ENCODE data around the gene BIN1. TPM values are rescaled to one million over a fixed set of nuclear protein-coding genes. Genes with fewer than 3 reads are reported as not detected.

Gene BIN1
- total and polyA plus RNA-seq, 2 of the 4 experiments (the other 2 are of a cell fraction), result 18.1 to 25.7 TPM

GRCh38 chr2:127074358-127074757 lies 32.6 kb downstream of the BIN1 start:
- no peaks in the 10 kb centered on the region for H3K27me3 ChIP-seq (ENCODE audit: control insufficient read depth, insufficient read depth, low read length)
- H3K23ac ChIP-seq (ENCODE audit: low read depth, low read length), result no peak overlapping the region
- H3K9ac ChIP-seq (ENCODE audit: low read depth, low read length), result no peak overlapping the region
- peaks cover 5% of the 10 kb centered on the region; the same call in 1 of the 2 replicates for H3K4me1 ChIP-seq (ENCODE audit: control insufficient read depth, insufficient read depth, low read length)
- TF ChIP-seq MXI1 (IDR thresholded peaks at IDR 0.05; ENCODE audit: borderline replicate concordance, low read depth, low read length), result no peak
- no peak for TF ChIP-seq USF2 (IDR thresholded peaks at IDR 0.05; ENCODE audit: low read depth, low read length)
- TF ChIP-seq CHD1 (IDR thresholded peaks at IDR 0.05; ENCODE audit: low read depth, low read length), result no peak
- TF ChIP-seq CTCF (conservative IDR thresholded peaks at IDR 0.05; ENCODE audit: low read depth, low read length), result no peak
- TF ChIP-seq POLR2A (IDR thresholded peaks at IDR 0.05; ENCODE audit: low read depth, low read length), result no peak
- TF ChIP-seq RCOR1 (IDR thresholded peaks at IDR 0.05; ENCODE audit: insufficient replicate concordance, low read length), result no peak
- no peak for TF ChIP-seq ELK1 (IDR thresholded peaks at IDR 0.05; ENCODE audit: borderline replicate concordance, low read depth, low read length)
- TF ChIP-seq MAZ (IDR thresholded peaks at IDR 0.05; ENCODE audit: borderline replicate concordance, low read depth, low read length), result no peak
- no peak for TF ChIP-seq FOS (IDR thresholded peaks at IDR 0.05; ENCODE audit: low read depth, low read length)
- TF ChIP-seq RAD21 (IDR thresholded peaks at IDR 0.05; ENCODE audit: low read length), result no peak
- no peak for TF ChIP-seq SMC3 (IDR thresholded peaks at IDR 0.05; ENCODE audit: low read depth, low read length)
- TF ChIP-seq RFX5 (IDR thresholded peaks at IDR 0.05; ENCODE audit: low read depth, low read length), result no peak
- TF ChIP-seq CEBPB (IDR thresholded peaks at IDR 0.05; ENCODE audit: low read depth, low read length), result no peak
- TF ChIP-seq MAFK (IDR thresholded peaks at IDR 0.05; ENCODE audit: low read depth, low read length), result no peak
- no peak for TF ChIP-seq NFE2L2 (IDR thresholded peaks at IDR 0.05; ENCODE audit: low read depth, low read length)
- no peak for TF ChIP-seq BHLHE40 (IDR thresholded peaks at IDR 0.05; ENCODE audit: low read depth, low read length)
- in situ Hi-C loops (cut with MboI; ENCODE audit: low sequenced_read_pairs), result loop anchor here (5.0 kb wide), 1 partner anchor 78 kb away; no protein-coding TSS in a partner anchor
- H2BK20ac ChIP-seq (ENCODE audit: low read depth, low read length), result no peak overlapping the region
- H3K14ac ChIP-seq (replicated peaks; ENCODE audit: low read depth, low read length), result no peak overlapping the region
- no peak for DNase-seq
- ChIA-PET POLR2A (ENCODE audit: unreplicated experiment) (no interaction called here), CTCF (no interaction called here)
- H2AK9ac ChIP-seq (replicated peaks; ENCODE audit: low read depth, low read length, poor library complexity), result no peak overlapping the region
- H2BK15ac ChIP-seq (ENCODE audit: low read depth, low read length), result no peak overlapping the region
- WGBS, 2 experiments (ENCODE audit: extremely low coverage in 2 of 2, insufficient read length in 1 of 2), result 83% methylated on average over 2 of the region's 3 CpGs; no CpG with 5 or more reads in 1 of the 2 experiments
- no peak overlapping the region for H4K8ac ChIP-seq (ENCODE audit: low read depth in 2 of 2, low read length in 2 of 2)
- BruUV-seq (replicated peaks), result no TSS peak
- H3K27ac ChIP-seq (ENCODE audit: insufficient read depth, low read length), result no peak overlapping the region
- H3K18ac ChIP-seq (ENCODE audit: low read depth, low read length), result no peak overlapping the region
- H4K20me1 ChIP-seq (ENCODE audit: insufficient read depth, low read length), result peaks cover 41% of the 10 kb centered on the region
- H2BK120ac ChIP-seq (ENCODE audit: low read depth, low read length), result no peak overlapping the region
- H2BK5ac ChIP-seq (ENCODE audit: low read depth, low read length, poor library complexity, severe bottlenecking), result no peak overlapping the region
- intact Hi-C loops (cut with micrococcal nuclease), result no loop called here
- peaks cover 10 to 27% of the 10 kb centered on the region in 2 experiments; a peak in 2 of 4 replicates for H3K79me1 ChIP-seq (ENCODE audit: low read depth in 1 of 2, low read length in 2 of 2)
- peaks cover 15% of the 10 kb centered on the region for H3K36me3 ChIP-seq (ENCODE audit: control insufficient read depth, insufficient read depth, low read length)
- no peak overlapping the region for H4K5ac ChIP-seq (ENCODE audit: low read depth, low read length)
- dilution Hi-C loops (cut with HindIII; ENCODE audit: low sequenced_read_pairs, unreplicated experiment), result no loop called here
- H3K56ac ChIP-seq (ENCODE audit: extremely low read depth, insufficient read depth, low read length), result no peak overlapping the region
- no peak overlapping the region for H4K91ac ChIP-seq (ENCODE audit: insufficient read depth, low read depth, low read length)
- H2AFZ ChIP-seq (replicated peaks; ENCODE audit: low read length, poor library complexity), result no peak overlapping the region
- H3K4me2 ChIP-seq (ENCODE audit: low read depth, low read length), result no peak overlapping the region
- H3K4me3 ChIP-seq (ENCODE audit: insufficient read depth, low read depth, low read length), result no peak overlapping the region
- peaks cover 1% of the 10 kb centered on the region; the same call in 1 of the 2 replicates for H3K9me1 ChIP-seq (ENCODE audit: insufficient read depth, low read length)
- no peak overlapping the region for H2AK5ac ChIP-seq (ENCODE audit: low read depth, low read length)
- H3K9me3 ChIP-seq (ENCODE audit: control insufficient read depth, insufficient read depth, low read length), result no peaks in the 10 kb centered on the region
- ATAC-seq (ENCODE audit: low read depth), result peak; percentile 11
- no peak overlapping the region for H3K4ac ChIP-seq (ENCODE audit: low read depth, low read length)

Measured in IMR-90 (cell line).